Right hindlimb (tissue), 1 donor: Measurements from ENCODE around the gene C1QTNF7.

Source experiments
- DNase-seq: peaks from one replicate; pipeline ENCODE4 v3.0.0-alpha.2; 2018

Gene C1QTNF7, protein sequence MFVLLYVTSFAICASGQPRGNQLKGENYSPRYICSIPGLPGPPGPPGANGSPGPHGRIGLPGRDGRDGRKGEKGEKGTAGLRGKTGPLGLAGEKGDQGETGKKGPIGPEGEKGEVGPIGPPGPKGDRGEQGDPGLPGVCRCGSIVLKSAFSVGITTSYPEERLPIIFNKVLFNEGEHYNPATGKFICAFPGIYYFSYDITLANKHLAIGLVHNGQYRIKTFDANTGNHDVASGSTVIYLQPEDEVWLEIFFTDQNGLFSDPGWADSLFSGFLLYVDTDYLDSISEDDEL

DNA sequence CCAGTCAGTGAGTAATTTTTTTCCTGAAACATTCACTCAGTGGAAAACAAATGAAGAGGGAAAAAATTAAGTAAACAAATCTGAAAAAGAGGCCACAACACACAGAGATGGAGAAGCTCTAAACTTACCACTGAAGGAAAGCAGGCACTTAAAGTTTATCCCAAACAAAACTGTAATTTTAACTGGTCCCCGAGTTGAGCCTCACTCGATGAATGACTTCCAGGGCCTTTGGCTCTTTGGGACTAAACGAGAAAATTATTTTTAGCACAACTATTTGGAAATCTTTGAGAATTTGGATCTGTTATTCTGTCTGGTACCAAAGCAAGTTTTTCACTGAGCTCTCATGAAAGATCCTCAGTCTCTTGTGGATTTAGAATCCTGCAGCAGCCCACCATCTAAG is at the start of gene C1QTNF7:
TSS of gene C1QTNF7 (plus strand) at position 333 of the 400 bp plus-strand sequence. CDS start 7,711 bp downstream, outside the sequence.
- no peak for DNase-seq

DNA sequence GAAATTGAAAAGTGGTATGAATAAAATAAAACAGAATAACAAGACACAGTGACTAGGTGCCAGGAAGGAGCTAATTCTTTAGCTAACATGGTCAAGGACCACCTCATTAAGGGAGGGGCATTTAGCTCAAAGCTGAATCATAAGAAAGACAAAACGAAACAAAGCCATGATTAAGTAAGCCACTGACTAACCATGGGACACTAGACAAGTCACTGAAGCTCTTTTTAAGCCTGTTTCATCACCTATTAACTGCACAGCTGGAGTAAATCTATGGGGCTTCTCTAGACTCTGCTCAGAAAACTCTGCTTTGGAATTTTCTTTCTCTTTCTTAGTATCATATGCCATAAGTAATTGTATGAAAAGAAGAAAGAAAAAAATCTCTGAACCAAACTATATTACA is 49.8 kb upstream of the C1QTNF7 start:
- DNase-seq, result no peak

DNA sequence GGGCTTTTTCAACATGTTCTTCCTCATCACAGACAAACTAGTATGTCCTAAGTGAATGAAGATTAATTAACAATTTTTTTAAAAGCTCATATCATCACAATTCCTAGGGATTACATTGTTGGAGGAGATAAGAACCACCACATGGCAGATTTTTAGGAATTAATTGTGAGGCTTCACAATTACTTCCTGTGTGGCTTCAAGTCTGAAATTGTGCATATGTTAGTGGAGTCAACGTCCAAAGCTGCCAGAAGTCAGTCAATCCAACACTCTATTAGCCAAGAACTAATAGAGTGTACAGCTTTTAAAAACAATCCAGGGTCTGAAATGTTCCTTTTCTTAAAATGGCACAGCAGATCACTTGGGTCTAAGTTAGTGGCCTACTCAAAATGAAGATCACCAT is 49.3 kb upstream of the C1QTNF7 start:
- DNase-seq, result no peak

DNA sequence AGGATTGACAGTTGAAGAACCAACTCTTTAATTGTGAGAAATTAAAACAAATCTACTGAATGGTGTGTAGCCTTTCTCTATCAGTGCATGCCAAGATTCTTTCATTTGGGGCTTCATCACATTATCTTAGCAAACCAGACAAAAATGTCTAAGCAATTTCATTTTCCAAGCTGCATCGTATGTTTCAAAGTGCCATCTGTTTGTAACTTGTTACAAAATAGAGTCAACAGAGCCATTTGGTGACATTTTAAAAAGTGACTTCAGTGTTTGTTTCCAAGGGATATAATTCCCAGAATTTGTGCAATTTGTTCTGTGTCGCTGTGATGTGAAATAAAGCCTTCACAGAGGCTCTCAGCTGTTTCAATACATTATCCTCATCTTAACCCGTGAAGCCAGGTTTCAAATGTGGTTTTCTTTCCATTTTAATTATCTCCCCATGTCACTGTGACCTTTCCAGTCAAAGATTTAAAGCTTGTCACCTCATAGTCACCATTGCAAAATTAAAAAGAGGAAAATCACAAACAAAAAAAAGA is 46.0 kb upstream of the C1QTNF7 start:
- DNase-seq, result no peak

DNA sequence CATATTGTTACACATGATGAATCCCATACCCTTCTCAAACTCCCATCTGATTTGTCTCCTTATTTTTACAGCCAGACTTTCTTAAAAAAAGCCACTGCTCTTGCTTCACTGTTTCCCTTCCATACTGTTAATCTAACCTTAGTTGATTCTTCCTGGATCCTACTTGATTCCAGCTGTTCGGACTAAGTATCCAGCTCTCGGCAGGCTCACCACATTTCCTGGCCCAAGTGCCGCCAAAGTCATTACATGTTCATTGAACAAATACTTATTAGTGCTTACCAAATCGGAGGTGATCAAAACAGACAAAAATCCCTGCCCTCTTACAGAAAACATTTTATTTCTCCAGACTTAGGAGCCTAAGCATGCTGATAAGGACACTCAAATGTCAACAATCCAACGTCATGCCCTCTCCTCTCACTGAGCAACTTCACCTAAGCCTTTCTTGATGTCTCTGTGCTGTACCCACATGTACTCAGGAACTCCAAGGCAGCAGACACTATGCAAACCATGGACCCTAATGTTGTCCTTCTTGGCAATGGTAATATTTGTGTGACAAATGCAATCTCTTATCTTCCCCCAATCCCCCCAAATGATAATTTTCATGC is 45.1 kb upstream of the C1QTNF7 start:
- no peak for DNase-seq

DNA sequence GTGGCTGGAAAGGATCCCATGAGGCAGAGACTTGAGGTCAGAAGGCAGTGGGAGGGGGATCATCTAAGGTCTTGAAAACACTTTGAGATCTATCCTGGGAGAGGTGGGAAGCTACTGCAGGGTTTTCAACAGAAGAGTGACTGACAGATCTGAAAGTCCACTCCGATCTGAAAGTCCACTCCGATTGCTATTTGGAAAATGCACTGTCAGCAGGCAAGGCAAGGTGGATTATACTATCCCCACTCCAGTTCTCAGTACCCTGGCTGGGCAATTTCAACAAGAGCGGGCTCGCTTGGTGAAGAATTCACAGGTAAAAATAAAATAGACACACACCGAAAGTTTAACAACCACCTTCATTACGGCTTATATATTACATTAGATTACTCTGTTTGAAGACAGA is 42.3 kb upstream of the C1QTNF7 start:
- no peak for DNase-seq

DNA sequence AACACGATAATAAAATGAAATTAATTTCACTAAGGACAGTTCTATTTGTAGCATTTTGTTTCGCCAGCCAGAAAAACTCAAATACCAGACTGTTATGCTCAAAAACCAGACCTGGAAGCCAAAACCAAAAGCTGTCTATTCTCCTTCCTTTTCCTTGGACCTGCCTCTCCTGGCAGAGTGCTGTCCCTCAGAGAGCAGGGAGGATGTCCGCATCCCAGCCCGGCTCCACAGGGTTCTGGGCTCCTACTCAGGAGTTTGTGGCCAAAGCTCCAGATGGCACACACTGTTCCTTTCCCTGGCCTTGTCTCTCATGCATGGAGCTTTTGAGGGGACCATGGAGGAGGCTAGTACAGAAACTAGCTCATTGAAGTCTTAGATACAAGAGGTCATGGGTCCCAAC is 41.9 kb upstream of the C1QTNF7 start:
- DNase-seq, result no peak

DNA sequence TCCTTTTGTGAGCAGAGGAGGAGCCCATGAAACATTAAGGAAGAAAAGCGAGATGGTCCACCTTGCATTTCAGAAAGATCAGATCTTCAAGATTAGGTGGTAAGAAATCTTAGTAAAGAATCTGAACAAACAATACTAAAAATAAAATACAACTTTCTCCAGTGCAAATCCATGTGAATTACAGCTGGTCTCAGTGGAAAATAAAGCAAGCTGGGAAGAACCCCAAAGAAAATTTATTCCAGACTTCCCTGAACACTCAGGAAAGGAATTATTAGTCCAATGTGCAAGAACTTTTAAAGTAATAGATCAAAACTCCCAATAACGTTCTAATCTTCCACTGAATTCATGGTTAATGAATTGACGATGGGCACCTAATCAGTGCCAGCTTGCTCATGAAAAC is 37.3 kb upstream of the C1QTNF7 start:
- no peak for DNase-seq

DNA sequence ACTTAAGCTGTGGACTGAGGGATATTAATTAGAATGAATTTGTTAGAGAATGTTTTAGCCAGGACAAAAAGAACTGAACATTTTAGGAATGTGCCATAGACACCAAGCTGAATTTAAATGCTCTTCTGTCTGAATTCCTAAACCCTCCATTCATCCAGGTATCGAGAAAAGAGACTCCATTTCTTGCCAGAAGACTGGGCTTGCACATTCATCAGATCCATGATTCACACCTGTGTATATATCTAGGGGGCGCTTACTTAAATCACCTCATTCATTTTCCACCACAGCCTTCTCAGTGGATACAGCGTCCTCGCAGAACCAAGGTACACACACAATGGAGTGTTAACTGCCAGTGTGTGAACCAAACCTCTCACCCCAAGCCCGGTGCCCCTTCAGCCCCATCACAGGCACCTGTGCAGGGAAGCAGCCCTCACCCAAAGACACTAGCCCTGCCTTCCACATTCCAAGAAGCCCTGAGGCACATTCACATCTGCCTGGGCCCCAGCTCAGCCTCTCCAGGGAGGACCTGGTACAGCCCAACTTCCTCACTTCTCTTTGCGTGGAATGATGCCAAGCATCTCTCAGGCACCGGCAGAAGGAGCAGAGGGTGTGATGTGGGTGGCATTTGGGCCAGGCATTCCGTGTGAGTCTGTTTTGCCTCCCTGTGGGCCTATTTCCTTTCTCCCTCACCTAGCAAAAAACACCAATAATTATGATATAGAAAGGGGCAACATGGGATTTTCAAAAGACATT is 35.6 kb upstream of the C1QTNF7 start:
- DNase-seq, result no peak

DNA sequence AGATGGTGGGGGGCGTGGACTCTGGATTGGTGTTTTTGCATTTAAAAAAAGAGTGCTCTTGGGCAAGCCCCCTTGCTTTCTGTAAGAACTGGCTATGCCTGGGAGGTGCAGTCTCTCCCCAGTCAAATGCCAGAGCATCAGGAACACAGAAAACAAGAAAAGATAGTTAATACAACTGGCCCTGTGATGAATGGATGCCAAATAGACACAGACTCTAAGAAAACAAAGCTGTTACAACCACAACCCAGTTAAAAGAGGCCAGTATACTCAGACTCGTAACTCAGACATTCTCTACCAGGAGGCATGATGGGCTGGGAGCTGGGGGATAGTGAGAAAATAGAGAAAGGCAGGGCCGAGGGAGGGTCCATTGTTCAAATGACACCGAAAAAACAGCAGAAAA is 32.5 kb upstream of the C1QTNF7 start:
- DNase-seq, result no peak

DNA sequence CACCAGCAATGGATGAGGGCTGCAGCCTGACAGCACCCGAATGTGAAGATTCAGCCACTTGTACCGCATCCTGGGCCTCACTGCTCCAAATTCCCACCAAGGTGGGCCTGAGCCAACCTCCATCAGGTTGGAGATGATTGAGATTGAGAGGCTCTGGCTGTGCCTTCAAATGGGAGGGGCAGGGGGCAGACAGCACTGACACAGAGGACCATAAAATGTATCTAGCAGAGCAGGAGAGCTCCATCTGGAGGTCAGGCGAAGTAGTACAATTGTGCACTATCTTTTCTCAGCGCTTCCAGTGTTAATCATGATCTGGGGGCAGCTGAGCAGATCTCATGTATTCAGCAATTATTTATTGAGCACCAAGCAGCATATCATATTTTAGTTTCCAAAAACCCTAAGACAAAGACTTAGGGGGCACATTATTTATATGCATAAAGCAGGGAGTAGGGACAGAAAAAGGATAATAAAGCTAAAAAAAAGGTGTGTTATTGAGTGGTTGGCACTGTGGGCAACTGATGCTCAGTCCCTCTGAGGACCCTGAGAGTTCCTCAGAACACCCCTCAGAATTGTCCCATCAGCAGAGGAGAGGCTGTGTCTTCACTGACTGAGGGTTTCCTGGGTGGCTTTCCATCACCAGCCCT is 31.6 kb upstream of the C1QTNF7 start:
- DNase-seq, result no peak

DNA sequence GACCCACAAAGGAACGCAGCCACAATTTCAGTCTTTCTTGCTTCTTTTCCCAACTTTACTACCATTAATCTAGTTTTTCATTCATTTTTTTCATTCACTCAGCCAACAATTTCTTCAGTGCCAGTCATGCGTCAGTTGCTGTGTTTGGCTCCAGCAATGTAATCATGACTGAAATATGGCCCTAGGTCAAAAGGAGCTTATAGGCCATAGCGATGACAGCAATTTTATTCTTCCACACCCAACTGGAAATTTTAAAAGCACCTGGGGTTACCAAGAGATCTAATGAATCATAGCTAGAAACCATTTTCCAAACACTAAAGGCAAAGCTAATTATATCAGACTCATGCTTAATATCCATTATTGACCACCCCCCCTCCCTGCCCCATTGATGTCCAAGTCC is 29.8 kb upstream of the C1QTNF7 start:
- DNase-seq, result no peak

DNA sequence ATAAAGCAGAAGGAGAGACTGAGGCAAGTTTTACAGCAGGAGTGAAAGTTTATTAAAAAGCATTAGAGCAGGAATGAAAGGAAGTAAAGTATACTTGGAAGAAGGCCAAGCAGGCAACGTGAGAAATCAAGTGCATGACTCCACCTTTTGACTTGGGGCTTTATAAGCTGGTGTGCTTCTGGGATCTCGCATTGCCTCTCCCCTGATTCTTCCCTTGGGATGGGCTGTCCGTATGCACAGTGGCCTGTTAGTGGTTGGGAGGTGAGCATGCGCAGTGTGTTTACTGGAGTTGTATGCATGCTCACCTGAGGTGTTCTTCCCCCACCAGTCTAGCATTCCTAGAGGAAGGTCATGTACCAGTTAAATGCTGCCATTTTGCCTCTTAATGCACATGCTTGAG is 29.1 kb upstream of the C1QTNF7 start:
- DNase-seq, result no peak

DNA sequence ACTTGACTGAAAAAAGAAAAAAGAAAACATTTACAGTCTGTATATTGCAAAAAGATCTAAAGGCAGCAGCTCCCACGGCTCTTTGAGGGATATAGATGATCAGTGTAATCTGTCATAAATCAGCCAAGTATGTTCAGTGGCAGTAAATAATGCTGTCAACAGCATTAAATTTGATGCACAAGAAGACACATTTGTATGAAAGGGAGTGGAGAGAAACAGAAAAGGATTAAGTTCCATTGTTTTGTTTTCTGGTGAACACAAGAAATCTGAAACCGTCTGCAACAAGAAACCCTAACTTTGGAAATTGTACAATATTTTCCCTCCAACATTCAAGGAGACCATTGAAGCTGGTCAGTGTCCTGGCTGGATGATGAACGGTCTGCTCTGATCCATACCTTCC is 27.6 kb upstream of the C1QTNF7 start:
- DNase-seq, result no peak

DNA sequence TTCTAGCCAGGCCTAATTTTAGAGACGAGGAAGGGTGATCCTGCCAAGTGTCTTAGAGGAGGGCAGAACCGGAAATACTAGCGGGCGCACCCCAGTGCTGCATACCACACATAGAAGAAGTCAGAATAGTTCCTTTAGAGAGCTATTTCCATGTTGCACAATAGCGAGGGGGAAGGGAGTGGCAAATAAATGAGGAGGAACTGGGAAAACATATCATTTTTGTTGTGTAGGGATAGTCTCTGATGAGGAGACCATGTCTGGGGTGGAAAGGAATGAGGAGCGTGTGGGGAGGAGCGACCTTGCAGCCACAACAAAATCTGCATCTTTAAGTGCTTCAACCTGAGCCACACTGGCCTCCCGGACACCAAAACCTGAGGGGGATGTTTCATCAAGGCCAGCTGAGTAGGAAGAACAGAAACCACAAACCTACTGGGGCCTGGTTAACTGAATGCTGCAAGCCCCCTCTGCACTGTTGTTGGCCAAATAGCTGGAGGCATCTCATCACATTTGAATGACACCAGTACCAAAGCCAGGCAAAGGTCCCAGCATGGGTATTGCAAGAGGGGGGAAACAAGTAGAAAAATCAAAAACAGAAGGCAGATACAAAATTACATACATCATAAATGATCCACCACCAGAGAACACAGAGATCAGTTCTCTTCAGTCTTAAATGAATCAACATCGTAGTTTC is 26.7 kb upstream of the C1QTNF7 start:
- peak; percentile 44 for DNase-seq

DNA sequence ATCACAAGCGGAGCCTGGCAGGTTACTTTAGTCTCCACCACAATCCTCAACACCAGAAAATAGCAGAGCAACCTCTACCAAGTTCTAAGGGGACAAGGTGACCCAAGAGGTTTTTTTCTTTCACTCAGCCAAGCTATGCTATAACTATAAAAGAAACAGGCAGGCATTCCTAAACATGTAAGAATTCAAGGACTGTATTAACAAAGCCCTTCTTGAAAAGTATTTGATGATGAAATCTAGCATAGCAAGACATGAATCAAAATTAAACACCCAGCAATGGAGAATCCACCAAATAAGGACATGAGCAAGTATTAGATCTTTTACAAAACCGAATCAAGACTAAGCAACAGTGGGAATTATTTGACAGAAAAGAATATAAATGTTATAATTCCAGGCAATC is 25.7 kb upstream of the C1QTNF7 start:
- no peak for DNase-seq

DNA sequence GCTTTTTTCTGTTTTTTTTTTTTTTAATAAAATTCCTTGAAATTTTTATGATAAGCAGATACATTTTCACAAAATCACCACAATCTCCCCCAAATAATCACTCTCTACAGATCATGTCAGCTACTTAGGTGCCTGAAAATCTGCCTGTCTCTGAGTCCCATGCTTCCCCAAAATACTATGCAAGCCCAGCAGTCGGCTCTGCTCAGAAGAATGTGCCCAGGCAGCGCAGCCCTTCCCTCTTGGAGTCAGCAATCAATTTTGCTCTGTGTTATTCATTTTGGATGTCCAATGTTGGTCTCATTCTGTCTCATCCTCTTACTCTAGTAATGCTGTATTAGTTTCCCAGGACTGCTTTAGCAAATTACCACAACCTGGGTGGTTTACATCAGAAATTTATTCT is 24.9 kb upstream of the C1QTNF7 start:
- DNase-seq, result no peak

DNA sequence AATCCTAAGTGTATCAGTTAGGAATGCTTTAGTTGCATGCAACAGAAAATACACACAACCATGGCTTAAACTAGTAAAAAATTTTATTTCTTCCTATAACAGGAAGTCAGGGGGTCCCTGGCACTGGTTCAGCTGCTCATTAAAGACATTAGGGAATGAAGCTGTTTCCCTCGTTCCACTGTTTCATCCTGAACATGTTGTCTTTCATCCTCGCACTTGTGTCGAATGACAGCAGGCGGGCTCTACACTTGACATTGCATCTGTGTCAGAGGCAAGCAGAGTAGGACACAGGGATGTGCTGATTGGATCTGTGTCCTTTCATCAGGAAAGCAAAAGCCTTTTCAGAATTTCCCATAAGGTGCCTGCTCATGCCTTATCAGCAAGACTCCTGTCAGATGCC is 22.8 kb upstream of the C1QTNF7 start:
- no peak for DNase-seq

DNA sequence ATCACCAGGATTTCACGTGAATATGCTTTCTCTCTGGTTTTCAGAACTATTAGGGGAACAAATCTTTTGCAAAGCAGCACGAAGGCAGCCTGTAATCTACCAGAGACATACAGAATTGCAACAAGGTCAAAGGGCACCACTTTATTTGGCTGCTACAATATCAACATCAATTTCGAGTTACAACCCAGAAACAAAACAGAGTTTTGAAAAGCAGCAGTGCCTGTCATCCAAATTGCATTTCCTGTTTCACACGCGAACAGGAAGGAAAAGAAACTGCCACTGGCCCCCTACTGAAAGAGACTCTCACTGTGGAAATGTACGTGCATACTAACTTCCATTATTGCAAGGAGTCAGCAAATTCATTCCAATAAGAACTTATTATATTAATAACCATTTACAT is 17.1 kb upstream of the C1QTNF7 start:
- DNase-seq, result no peak

DNA sequence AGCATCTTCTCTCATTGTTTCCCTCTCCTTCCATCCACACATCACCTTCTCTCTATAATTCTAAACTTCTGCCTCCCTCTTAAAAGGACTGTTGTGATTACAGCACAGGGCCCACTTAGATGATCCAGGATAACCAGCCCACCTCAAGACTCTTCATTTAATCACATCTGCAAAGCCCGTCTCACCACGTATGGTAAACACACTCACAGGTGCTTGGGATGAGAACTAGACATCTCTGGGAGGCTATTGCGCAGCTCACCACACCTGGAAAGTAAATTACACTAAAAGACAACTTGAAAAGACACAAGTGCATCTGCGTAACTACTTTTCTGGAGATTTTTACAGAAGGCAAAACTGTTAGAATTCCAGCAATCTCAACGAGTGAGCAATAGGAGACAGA is 15.4 kb upstream of the C1QTNF7 start:
- no peak for DNase-seq

DNA sequence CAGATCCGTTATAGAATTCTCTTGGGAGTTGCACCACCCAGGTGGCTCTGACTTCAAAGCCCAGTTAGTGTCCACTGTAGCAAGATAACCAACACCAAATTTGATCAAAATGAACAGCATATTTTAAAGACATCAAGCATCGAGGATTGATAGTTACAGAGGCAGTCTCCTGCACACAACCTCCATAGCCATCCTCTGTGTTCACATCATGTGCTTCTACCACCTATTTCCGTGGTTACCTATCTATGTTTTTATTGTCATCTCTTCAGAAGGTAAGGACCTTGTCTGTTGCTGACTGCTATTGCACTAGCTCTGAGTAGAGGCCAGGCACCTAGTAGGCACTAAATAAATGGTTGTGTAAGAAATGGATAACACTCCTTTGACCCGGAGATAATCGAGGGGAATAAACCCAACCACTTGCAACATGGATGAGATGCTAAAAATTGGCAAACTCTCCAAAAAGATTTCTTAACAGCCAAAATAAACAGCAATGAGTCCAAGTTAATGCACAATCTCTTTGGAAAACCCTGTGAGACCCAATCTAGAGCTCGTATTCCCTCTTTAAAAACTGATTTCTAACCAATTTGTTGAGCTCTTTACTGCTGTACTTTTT is 14.7 kb upstream of the C1QTNF7 start:
- DNase-seq, result no peak

DNA sequence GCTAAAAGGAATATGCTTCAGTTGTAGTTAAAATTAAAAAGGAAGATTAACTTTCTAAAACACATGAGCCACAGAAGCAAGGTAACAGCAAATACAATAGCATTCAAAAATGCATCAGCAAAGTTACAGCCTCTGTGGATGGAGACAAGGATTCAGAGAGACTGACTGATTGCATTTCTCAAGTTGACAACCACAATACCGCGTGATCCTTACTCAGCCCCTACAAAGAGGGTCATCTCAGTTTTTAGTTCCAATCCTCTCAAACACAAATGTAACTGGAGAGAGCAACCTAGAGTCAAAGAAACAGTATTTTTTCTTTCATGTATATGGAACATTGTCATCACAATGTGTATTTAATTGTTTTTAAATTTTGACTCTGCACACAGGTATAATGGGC is 14.2 kb upstream of the C1QTNF7 start:
- DNase-seq, result no peak
